ENCODE data around the gene COL13A1. TPM values are rescaled to one million over a fixed set of nuclear protein-coding genes. Genes with fewer than 3 reads are reported as not detected.
A peak's percentile ranks its signal among the peaks of the same experiment; 100 is the strongest.

Gene COL13A1
- total and polyA plus RNA-seq, 2 donors from 2014 or later = 4.0 to 5.2 TPM

GRCh38 chr10:69873135-69873639, 71.5 kb downstream of the COL13A1 start:
- no peak overlapping the region for H3K27ac ChIP-seq (ENCODE audit: low read depth in 2 of 2, low read length in 2 of 2)
- TF ChIP-seq CTCF (IDR thresholded peaks at IDR 0.05; ENCODE audit: borderline replicate concordance, extremely low read depth, insufficient read depth) = no peak
- H3K27me3 ChIP-seq (ENCODE audit: control insufficient read depth, insufficient read depth, low read length) = no peaks in the 10 kb centered on the region
- H3K9ac ChIP-seq (ENCODE audit: low read length in 3 of 3) = no peak overlapping the region
- H3K4me1 ChIP-seq (ENCODE audit: control insufficient read depth in 2 of 3, insufficient read depth in 2 of 3, low read depth in 1 of 3, low read length in 3 of 3) = no peaks in the 10 kb centered on the region
- intact Hi-C loops (cut with DNase I) = no loop called here
- H3K4me3 ChIP-seq (ENCODE audit: low read length in 3 of 3) = no peak overlapping the region
- no peaks in the 10 kb centered on the region for H3K36me3 ChIP-seq (ENCODE audit: control insufficient read depth in 2 of 3, insufficient read depth in 3 of 3, low read length in 3 of 3)
- H3K9me3 ChIP-seq (ENCODE audit: control insufficient read depth in 2 of 3, insufficient read depth in 1 of 3, low read length in 3 of 3) = no peaks in the 10 kb centered on the region
- no peak for DNase-seq
- no peak for FAIRE-seq

- H3K27ac ChIP-seq (ENCODE audit: low read depth in 2 of 2, low read length in 2 of 2) = no peak overlapping the region
- intact Hi-C loops (cut with DNase I) = no loop called here
- FAIRE-seq (no peak), DNase-seq (no peak)
- no peaks in the 10 kb centered on the region for H3K4me1 ChIP-seq (ENCODE audit: control insufficient read depth in 2 of 3, insufficient read depth in 2 of 3, low read depth in 1 of 3, low read length in 3 of 3)
- no peaks in the 10 kb centered on the region for H3K9me3 ChIP-seq (ENCODE audit: control insufficient read depth in 2 of 3, insufficient read depth in 1 of 3, low read length in 3 of 3)
- H3K4me3 ChIP-seq (ENCODE audit: low read length in 3 of 3) = no peak overlapping the region
- no peaks in the 10 kb centered on the region for H3K27me3 ChIP-seq (ENCODE audit: control insufficient read depth, insufficient read depth, low read length)
- H3K9ac ChIP-seq (ENCODE audit: low read length in 3 of 3) = no peak overlapping the region
- H3K36me3 ChIP-seq (ENCODE audit: control insufficient read depth in 2 of 3, insufficient read depth in 3 of 3, low read length in 3 of 3) = no peaks in the 10 kb centered on the region
- TF ChIP-seq CTCF (IDR thresholded peaks at IDR 0.05; ENCODE audit: borderline replicate concordance, extremely low read depth, insufficient read depth) = no peak
Observed at GRCh38 chr10:69874449-69874848, 72.7 kb downstream of the COL13A1 start.

GRCh38 chr10:69875856-69876255, 74.2 kb downstream of the COL13A1 start:
- H3K9ac ChIP-seq (ENCODE audit: low read length in 3 of 3) = no peak overlapping the region
- FAIRE-seq (no peak), DNase-seq (no peak)
- no peaks in the 10 kb centered on the region for H3K9me3 ChIP-seq (ENCODE audit: control insufficient read depth in 2 of 3, insufficient read depth in 1 of 3, low read length in 3 of 3)
- H3K27me3 ChIP-seq (ENCODE audit: control insufficient read depth, insufficient read depth, low read length) = no peaks in the 10 kb centered on the region
- H3K27ac ChIP-seq (ENCODE audit: low read depth in 2 of 2, low read length in 2 of 2) = no peak overlapping the region
- intact Hi-C loops (cut with DNase I) = no loop called here
- H3K36me3 ChIP-seq (ENCODE audit: control insufficient read depth in 2 of 3, insufficient read depth in 3 of 3, low read length in 3 of 3) = no peaks in the 10 kb centered on the region
- no peak for TF ChIP-seq CTCF (IDR thresholded peaks at IDR 0.05; ENCODE audit: borderline replicate concordance, extremely low read depth, insufficient read depth)
- no peak overlapping the region for H3K4me3 ChIP-seq (ENCODE audit: low read length in 3 of 3)
- H3K4me1 ChIP-seq (ENCODE audit: control insufficient read depth in 2 of 3, insufficient read depth in 2 of 3, low read depth in 1 of 3, low read length in 3 of 3) = peaks cover 0 to under 1% (median 0%) of the 10 kb centered on the region in 3 donors

- H3K9ac ChIP-seq (ENCODE audit: low read length in 3 of 3) = no peak overlapping the region
- FAIRE-seq (no peak), DNase-seq (peak in 1 of 5 donors; percentile 51)
- no peak for TF ChIP-seq CTCF (IDR thresholded peaks at IDR 0.05; ENCODE audit: borderline replicate concordance, extremely low read depth, insufficient read depth)
- no peaks in the 10 kb centered on the region for H3K36me3 ChIP-seq (ENCODE audit: control insufficient read depth in 2 of 3, insufficient read depth in 3 of 3, low read length in 3 of 3)
- intact Hi-C loops (cut with DNase I) = no loop called here
- no peak overlapping the region for H3K4me3 ChIP-seq (ENCODE audit: low read length in 3 of 3)
- peaks cover 0 to 2% (median 0%) of the 10 kb centered on the region in 3 donors for H3K4me1 ChIP-seq (ENCODE audit: control insufficient read depth in 2 of 3, insufficient read depth in 2 of 3, low read depth in 1 of 3, low read length in 3 of 3)
- H3K9me3 ChIP-seq (ENCODE audit: control insufficient read depth in 2 of 3, insufficient read depth in 1 of 3, low read length in 3 of 3) = no peaks in the 10 kb centered on the region
- H3K27ac ChIP-seq (ENCODE audit: low read depth in 2 of 2, low read length in 2 of 2) = no peak overlapping the region
- H3K27me3 ChIP-seq (ENCODE audit: control insufficient read depth, insufficient read depth, low read length) = no peaks in the 10 kb centered on the region
Observed at GRCh38 chr10:69876286-69876685, 74.6 kb downstream of the COL13A1 start.

Data from kidney (tissue), 14 donors.